MG63 (cell line): Measurements from ENCODE around the gene UPF3A. TPM values are rescaled to one million over a fixed set of nuclear protein-coding genes. Genes with fewer than 3 reads are reported as not detected.
"Not testable (repeated sequence)": the region's sequence is repeated elsewhere in the genome, so short reads cannot be mapped to it uniquely, and the experiment has no call there.

ENCODE experiments used
- DNase-seq: peaks from one replicate; pipeline ENCODE4 v3.0.0-alpha.2; 2020
- H3K27me3 ChIP-seq: fragments of 250-450 bp; sonication (Bioruptor Pico); 2 replicates; pipeline ENCODE4 v1.5.1; 2020; ENCODE audit warnings: mild to moderate bottlenecking, moderate library complexity
- H3K36me3 ChIP-seq: fragments of 250-450 bp; sonication (Bioruptor Pico); 2 replicates; pipeline ENCODE4 v1.5.1; 2020; ENCODE audit warnings: mild to moderate bottlenecking, moderate library complexity
- H3K4me3 ChIP-seq: fragments of 250-450 bp; sonication (Bioruptor Pico); 2 replicates; pipeline ENCODE4 v1.5.1; 2020; ENCODE audit warnings: mild to moderate bottlenecking, moderate library complexity
- H3K9me3 ChIP-seq: fragments of 250-450 bp; sonication (Bioruptor Pico); 2 replicates; pipeline ENCODE4 v1.5.1; 2020; ENCODE audit warnings: mild to moderate bottlenecking, moderate library complexity
- total RNA-seq: library from RNA; depleted of rRNA; stranded (reverse); fragments of >200 nt; shearing (Covaris generic); gene quantifications from 2 replicates; pipeline ENCODE4 v1.2.3, GENCODE V29; 2014; ENCODE audit warnings: low replicate concordance

The UPF3A gene
- total RNA-seq, 1 experiment from 2014 or later = 15.4 TPM

- H3K36me3 ChIP-seq = peaks cover 14% of the 10 kb centered on the region
- peak within 1 kb of the TSS; percentile 94 for H3K4me3 ChIP-seq
- H3K9me3 ChIP-seq = no peaks in the 10 kb centered on the region
- no peaks in the 10 kb centered on the region for H3K27me3 ChIP-seq
- peak; percentile 97 for DNase-seq
Measured at GRCh38 chr13:114314074-114314912, 32.9 kb downstream of the UPF3A start, which contains the start of gene CHAMP1. TSS of gene CHAMP1 (plus strand) at chr13:114314503. CDS start at chr13:114323843, 9,340 bp downstream.

- H3K36me3 ChIP-seq = peaks cover 21% of the 10 kb centered on the region
- H3K27me3 ChIP-seq = no peaks in the 10 kb centered on the region
- H3K9me3 ChIP-seq = no peaks in the 10 kb centered on the region
- DNase-seq = no peak
- H3K4me3 ChIP-seq = peak overlapping the region; percentile 94
Measured at GRCh38 chr13:114315074-114315785, 33.8 kb downstream of the UPF3A start.

GRCh38 chr13:114318624-114319023 lies 37.2 kb downstream of the UPF3A start:
- peaks cover 2% of the 10 kb centered on the region; the same call in 1 of the 2 replicates for H3K9me3 ChIP-seq
- no peaks in the 10 kb centered on the region for H3K27me3 ChIP-seq
- peaks cover 47% of the 10 kb centered on the region for H3K36me3 ChIP-seq
- no peak for DNase-seq
- H3K4me3 ChIP-seq = no peak overlapping the region

GRCh38 chr13:114319441-114319913 lies 38.1 kb downstream of the UPF3A start:
- Histone ChIP-seq H3K27me3 (no peaks in the 10 kb centered on the region), H3K36me3 (peaks cover 55% of the 10 kb centered on the region), H3K4me3 (no peak overlapping the region), H3K9me3 (peaks cover 2% of the 10 kb centered on the region; the same call in 1 of the 2 replicates)
- DNase-seq = peak; percentile 56

GRCh38 chr13:114320065-114320464 lies 38.7 kb downstream of the UPF3A start:
- DNase-seq = no peak
- peaks cover 58% of the 10 kb centered on the region for H3K36me3 ChIP-seq
- no peaks in the 10 kb centered on the region for H3K27me3 ChIP-seq
- peaks cover 2% of the 10 kb centered on the region; the same call in 1 of the 2 replicates for H3K9me3 ChIP-seq
- no peak overlapping the region for H3K4me3 ChIP-seq

- Histone ChIP-seq H3K9me3 (peaks cover 2% of the 10 kb centered on the region; the same call in 1 of the 2 replicates), H3K4me3 (no peak overlapping the region), H3K36me3 (peaks cover 67% of the 10 kb centered on the region), H3K27me3 (no peaks in the 10 kb centered on the region)
- no peak for DNase-seq
Measured at GRCh38 chr13:114321256-114321655, 39.9 kb downstream of the UPF3A start.

GRCh38 chr13:114323349-114323748 lies 41.9 kb downstream of the UPF3A start:
- Histone ChIP-seq H3K9me3 (peaks cover 2% of the 10 kb centered on the region; the same call in 1 of the 2 replicates), H3K4me3 (no peak overlapping the region), H3K36me3 (peaks cover 74% of the 10 kb centered on the region), H3K27me3 (no peaks in the 10 kb centered on the region)
- DNase-seq = no peak

- DNase-seq = no peak
- Histone ChIP-seq H3K36me3 (peaks cover 77% of the 10 kb centered on the region), H3K4me3 (no peak overlapping the region), H3K27me3 (no peaks in the 10 kb centered on the region), H3K9me3 (peaks cover 2% of the 10 kb centered on the region; the same call in 1 of the 2 replicates)
Measured at GRCh38 chr13:114324334-114324733, 42.9 kb downstream of the UPF3A start.

GRCh38 chr13:114325729-114326128 lies 44.3 kb downstream of the UPF3A start:
- DNase-seq = no peak
- Histone ChIP-seq H3K36me3 (peaks cover 69% of the 10 kb centered on the region), H3K9me3 (peaks cover 2% of the 10 kb centered on the region; the same call in 1 of the 2 replicates), H3K27me3 (no peaks in the 10 kb centered on the region), H3K4me3 (no peak overlapping the region)

- no peak for DNase-seq
- H3K4me3 ChIP-seq = no peak overlapping the region
- peaks cover 51% of the 10 kb centered on the region for H3K36me3 ChIP-seq
- H3K9me3 ChIP-seq = no peaks in the 10 kb centered on the region
- H3K27me3 ChIP-seq = no peaks in the 10 kb centered on the region
Measured at GRCh38 chr13:114328034-114328433, 46.6 kb downstream of the UPF3A start.

- Histone ChIP-seq H3K36me3 (peaks cover 45% of the 10 kb centered on the region), H3K27me3 (no peaks in the 10 kb centered on the region), H3K9me3 (no peaks in the 10 kb centered on the region), H3K4me3 (no peak overlapping the region)
- DNase-seq = no peak
Measured at GRCh38 chr13:114328595-114328994, 47.2 kb downstream of the UPF3A start.

- Histone ChIP-seq H3K9me3 (no peaks in the 10 kb centered on the region), H3K27me3 (no peaks in the 10 kb centered on the region), H3K4me3 (no peak overlapping the region), H3K36me3 (peaks cover 31% of the 10 kb centered on the region)
- DNase-seq = no peak
Measured at GRCh38 chr13:114330086-114330485, 48.7 kb downstream of the UPF3A start.

GRCh38 chr13:114333881-114334280 lies 52.5 kb downstream of the UPF3A start:
- not testable (repeated sequence) for H3K27me3 ChIP-seq, H3K36me3 ChIP-seq, DNase-seq, H3K4me3 ChIP-seq, H3K9me3 ChIP-seq

GRCh38 chr13:114334305-114335053 lies 53.1 kb downstream of the UPF3A start:
- no peak for DNase-seq
- H3K4me3 ChIP-seq = no peak overlapping the region
- no peaks in the 10 kb centered on the region; the same call in 1 of the 2 replicates for H3K9me3 ChIP-seq
- no peaks in the 10 kb centered on the region for H3K27me3 ChIP-seq
- H3K36me3 ChIP-seq = no peaks in the 10 kb centered on the region

GRCh38 chr13:114336457-114336856 lies 55.1 kb downstream of the UPF3A start:
- not testable (repeated sequence) for H3K27me3 ChIP-seq, H3K4me3 ChIP-seq, DNase-seq, H3K9me3 ChIP-seq, H3K36me3 ChIP-seq

GRCh38 chr13:114338959-114339358 lies 57.6 kb downstream of the UPF3A start:
- H3K9me3 ChIP-seq = no peaks in the 10 kb centered on the region; the same call in 1 of the 2 replicates
- no peaks in the 10 kb centered on the region for H3K27me3 ChIP-seq
- DNase-seq = no peak
- no peak overlapping the region for H3K4me3 ChIP-seq
- H3K36me3 ChIP-seq = no peaks in the 10 kb centered on the region
